HEK293 (cell line): ENCODE measurements around the gene SMTN.

Experiments used
- BCL11A ChIP-seq: fragments of 450-650 bp; formaldehyde crosslinking; IDR thresholded peaks from 2 replicates; pipeline ENCODE4 v1.5.1; 2016; ENCODE audit warnings: low read depth, missing biosample characterization, missing genetic modification characterization
- BCL11B ChIP-seq: fragments of 450-650 bp; formaldehyde crosslinking; IDR thresholded peaks from 2 replicates; pipeline ENCODE4 v1.5.1; 2016; ENCODE audit warnings: low read depth, missing biosample characterization, missing genetic modification characterization
- PRDM4 ChIP-seq: fragments of 450-650 bp; formaldehyde crosslinking; IDR thresholded peaks from 2 replicates; pipeline ENCODE4 v1.5.1; 2017; ENCODE audit warnings: missing biosample characterization, missing genetic modification characterization
- RBAK ChIP-seq: fragments of 450-650 bp; formaldehyde crosslinking; IDR thresholded peaks from 2 replicates; pipeline ENCODE4 v1.5.1; 2016; ENCODE audit warnings: missing biosample characterization, missing genetic modification characterization
- ZBTB1 ChIP-seq: fragments of 450-650 bp; formaldehyde crosslinking; IDR thresholded peaks from 2 replicates; pipeline ENCODE4 v1.5.1; 2016; ENCODE audit warnings: missing biosample characterization, missing genetic modification characterization
- ZNF121 ChIP-seq: fragments of 450-650 bp; formaldehyde crosslinking; IDR thresholded peaks from 2 replicates; pipeline ENCODE4 v1.5.1; 2016; ENCODE audit warnings: missing biosample characterization, missing genetic modification characterization
- ZNF398 ChIP-seq: fragments of 450-650 bp; formaldehyde crosslinking; IDR thresholded peaks from 2 replicates; pipeline ENCODE4 v1.5.1; 2017; ENCODE audit warnings: missing biosample characterization, missing genetic modification characterization
- ZNF561 ChIP-seq: fragments of 450-650 bp; IDR thresholded peaks from 2 replicates; pipeline ENCODE4 v1.5.1; 2018; ENCODE audit warnings: missing biosample characterization, missing genetic modification characterization, borderline replicate concordance
- ZNF658 ChIP-seq: fragments of 450-650 bp; formaldehyde crosslinking; IDR thresholded peaks from 2 replicates; pipeline ENCODE4; 2016; ENCODE audit warnings: missing biosample characterization, missing genetic modification characterization
- ZNF837 ChIP-seq: fragments of 450-650 bp; formaldehyde crosslinking; IDR thresholded peaks from 2 replicates; pipeline ENCODE4 v1.5.1; 2016; ENCODE audit warnings: missing biosample characterization, missing genetic modification characterization
- TF ChIP-seq, protein P1 (sequence below): fragments of 450-650 bp; formaldehyde crosslinking; IDR thresholded peaks from 2 replicates; pipeline ENCODE4 v1.5.1; 2016; ENCODE audit warnings: missing biosample characterization, missing genetic modification characterization
- TF ChIP-seq, protein P2 (sequence below): fragments of 450-650 bp; formaldehyde crosslinking; IDR thresholded peaks from 2 replicates; pipeline ENCODE4 v1.5.1; 2016; ENCODE audit warnings: missing biosample characterization, missing genetic modification characterization
- TF ChIP-seq, protein P3 (sequence below): fragments of 450-650 bp; formaldehyde crosslinking; IDR thresholded peaks from 2 replicates; pipeline ENCODE4 v1.5.1; 2016; ENCODE audit warnings: missing biosample characterization, missing genetic modification characterization

DNA sequence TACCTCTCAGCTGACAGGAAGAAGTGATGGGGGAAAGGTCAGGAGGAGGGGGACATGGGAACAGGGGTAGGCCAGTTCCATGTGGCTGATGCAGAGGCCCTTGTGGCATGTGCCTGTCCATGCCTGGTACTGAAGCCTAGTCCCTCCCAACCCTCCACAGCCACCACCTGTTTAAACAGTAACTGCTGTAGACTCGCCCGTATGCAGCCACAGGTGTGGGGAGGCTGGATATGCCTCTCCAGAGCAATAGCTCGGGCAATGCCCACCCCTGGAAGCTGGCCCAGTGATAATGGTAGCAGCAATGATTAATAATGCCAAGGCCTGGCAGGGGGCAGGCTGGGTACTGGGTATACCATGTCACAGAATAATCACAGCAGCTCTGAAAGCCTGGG is 2.3 kb downstream of the SMTN start:
- no peak for TF ChIP-seq ZBTB1 (tag by site-specific recombination)
- TF ChIP-seq ZNF398 (tag by site-specific recombination) = no peak
- TF ChIP-seq ZNF658 (tag by site-specific recombination) = no peak
- TF ChIP-seq ZNF121 (tag by site-specific recombination) = no peak
- TF ChIP-seq, protein P1, sequence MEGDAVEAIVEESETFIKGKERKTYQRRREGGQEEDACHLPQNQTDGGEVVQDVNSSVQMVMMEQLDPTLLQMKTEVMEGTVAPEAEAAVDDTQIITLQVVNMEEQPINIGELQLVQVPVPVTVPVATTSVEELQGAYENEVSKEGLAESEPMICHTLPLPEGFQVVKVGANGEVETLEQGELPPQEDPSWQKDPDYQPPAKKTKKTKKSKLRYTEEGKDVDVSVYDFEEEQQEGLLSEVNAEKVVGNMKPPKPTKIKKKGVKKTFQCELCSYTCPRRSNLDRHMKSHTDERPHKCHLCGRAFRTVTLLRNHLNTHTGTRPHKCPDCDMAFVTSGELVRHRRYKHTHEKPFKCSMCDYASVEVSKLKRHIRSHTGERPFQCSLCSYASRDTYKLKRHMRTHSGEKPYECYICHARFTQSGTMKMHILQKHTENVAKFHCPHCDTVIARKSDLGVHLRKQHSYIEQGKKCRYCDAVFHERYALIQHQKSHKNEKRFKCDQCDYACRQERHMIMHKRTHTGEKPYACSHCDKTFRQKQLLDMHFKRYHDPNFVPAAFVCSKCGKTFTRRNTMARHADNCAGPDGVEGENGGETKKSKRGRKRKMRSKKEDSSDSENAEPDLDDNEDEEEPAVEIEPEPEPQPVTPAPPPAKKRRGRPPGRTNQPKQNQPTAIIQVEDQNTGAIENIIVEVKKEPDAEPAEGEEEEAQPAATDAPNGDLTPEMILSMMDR (tag by site-specific recombination) = no peak
- no peak for TF ChIP-seq RBAK (tag by site-specific recombination)
- TF ChIP-seq, protein P2, sequence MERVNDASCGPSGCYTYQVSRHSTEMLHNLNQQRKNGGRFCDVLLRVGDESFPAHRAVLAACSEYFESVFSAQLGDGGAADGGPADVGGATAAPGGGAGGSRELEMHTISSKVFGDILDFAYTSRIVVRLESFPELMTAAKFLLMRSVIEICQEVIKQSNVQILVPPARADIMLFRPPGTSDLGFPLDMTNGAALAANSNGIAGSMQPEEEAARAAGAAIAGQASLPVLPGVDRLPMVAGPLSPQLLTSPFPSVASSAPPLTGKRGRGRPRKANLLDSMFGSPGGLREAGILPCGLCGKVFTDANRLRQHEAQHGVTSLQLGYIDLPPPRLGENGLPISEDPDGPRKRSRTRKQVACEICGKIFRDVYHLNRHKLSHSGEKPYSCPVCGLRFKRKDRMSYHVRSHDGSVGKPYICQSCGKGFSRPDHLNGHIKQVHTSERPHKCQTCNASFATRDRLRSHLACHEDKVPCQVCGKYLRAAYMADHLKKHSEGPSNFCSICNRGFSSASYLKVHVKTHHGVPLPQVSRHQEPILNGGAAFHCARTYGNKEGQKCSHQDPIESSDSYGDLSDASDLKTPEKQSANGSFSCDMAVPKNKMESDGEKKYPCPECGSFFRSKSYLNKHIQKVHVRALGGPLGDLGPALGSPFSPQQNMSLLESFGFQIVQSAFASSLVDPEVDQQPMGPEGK (tag by site-specific recombination) = no peak
- TF ChIP-seq BCL11B (tag by site-specific recombination) = no peak
- TF ChIP-seq ZNF837 (tag by site-specific recombination) = no peak
- TF ChIP-seq PRDM4 (tag by site-specific recombination) = no peak
- TF ChIP-seq BCL11A (tag by site-specific recombination) = no peak
- TF ChIP-seq, protein P3, sequence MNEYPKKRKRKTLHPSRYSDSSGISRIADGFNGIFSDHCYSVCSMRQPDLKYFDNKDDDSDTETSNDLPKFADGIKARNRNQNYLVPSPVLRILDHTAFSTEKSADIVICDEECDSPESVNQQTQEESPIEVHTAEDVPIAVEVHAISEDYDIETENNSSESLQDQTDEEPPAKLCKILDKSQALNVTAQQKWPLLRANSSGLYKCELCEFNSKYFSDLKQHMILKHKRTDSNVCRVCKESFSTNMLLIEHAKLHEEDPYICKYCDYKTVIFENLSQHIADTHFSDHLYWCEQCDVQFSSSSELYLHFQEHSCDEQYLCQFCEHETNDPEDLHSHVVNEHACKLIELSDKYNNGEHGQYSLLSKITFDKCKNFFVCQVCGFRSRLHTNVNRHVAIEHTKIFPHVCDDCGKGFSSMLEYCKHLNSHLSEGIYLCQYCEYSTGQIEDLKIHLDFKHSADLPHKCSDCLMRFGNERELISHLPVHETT (tag by site-specific recombination) = no peak
- no peak for TF ChIP-seq ZNF561
